K562 (cell line): ENCODE measurements around the gene CRYBA4. TPM values are rescaled to one million over a fixed set of nuclear protein-coding genes. Genes with fewer than 3 reads are reported as not detected.

Source experiments
- BCOR ChIP-seq: fragments of 450-650 bp; IDR thresholded peaks from 2 replicates; pipeline ENCODE4 v1.6.1; 2016
- CBX5 ChIP-seq: IDR thresholded peaks from 2 replicates; pipeline ENCODE4 v1.6.1; 2014; ENCODE audit warnings: low read depth, borderline replicate concordance
- NCOA4 ChIP-seq: fragments of 450-650 bp; IDR thresholded peaks from 2 replicates; pipeline ENCODE4 v1.6.1; 2018; ENCODE audit warnings: mild to moderate bottlenecking; ENCODE audit not compliant: partially characterized antibody
- SAFB ChIP-seq: fragments of 200-400 bp; formaldehyde crosslinking; IDR thresholded peaks from 2 replicates; pipeline ENCODE4 v1.6.1; 2017; ENCODE audit warnings: low read depth, low read length, borderline replicate concordance
- XRCC5 ChIP-seq: fragments of 200-400 bp; formaldehyde crosslinking; IDR thresholded peaks from 2 replicates; pipeline ENCODE4 v1.6.1; 2017; ENCODE audit warnings: low read depth, mild to moderate bottlenecking, low read length
- polyA plus RNA-seq, 8 experiments: library from polyadenylated mRNA; depleted of rRNA in 4 of 8; stranded (reverse) in 5 of 8; unstranded in 3 of 8; fragments of >200 nt; fragmentation: Nextera tagmentation in 2 of 8; fragmentation: Illumina TruSeq in 1 of 8; extraction: Ambion mirVana in 2 of 8; extraction: Trizol in 1 of 8; gene quantifications; 2 replicates each; pipeline versions ENCODE4 v1.2.1 to v1.2.3, GENCODE V29; 2011 to 2014; ENCODE audit warnings: inconsistent platforms in 1 of 8, missing spikeins in 1 of 8
- total RNA-seq, 7 experiments: library from RNA; depleted of rRNA in 6 of 7; stranded (reverse); fragments of >200 nt in 6 of 7; fragmentation: Illumina TruSeq in 2 of 7; extraction: Trizol in 2 of 7; gene quantifications; 2 replicates each; pipeline versions ENCODE4 v1.2.1 to v1.2.3, GENCODE V29; 2011 to 2021; ENCODE audit warnings: low replicate concordance in 1 of 7
- TF ChIP-seq, protein P1 (sequence below): sonication (generic); formaldehyde crosslinking; IDR thresholded peaks from 2 replicates; pipeline ENCODE4 v1.8.1; 2023; ENCODE audit warnings: mild to moderate bottlenecking, missing genetic modification reagents
- TF ChIP-seq, protein P2 (sequence below): fragments of 450-650 bp; IDR thresholded peaks from 2 replicates; pipeline ENCODE4 v1.6.1; 2017; ENCODE audit warnings: antibody characterized with exemption
- TF ChIP-seq, protein P3 (sequence below): fragments of 250-450 bp; sonication (Bioruptor Pico); IDR thresholded peaks from 2 replicates; pipeline ENCODE4 v1.4.0; 2020
- TF ChIP-seq, protein P4 (sequence below): sonication (generic); formaldehyde crosslinking; IDR thresholded peaks from 2 replicates; pipeline ENCODE4 v1.8.0; 2022; ENCODE audit warnings: mild to moderate bottlenecking, missing genetic modification reagents
- TF ChIP-seq, protein P5 (sequence below): fragments of 450-650 bp; IDR thresholded peaks from 2 replicates; pipeline ENCODE4 v1.6.1; 2017; ENCODE audit warnings: antibody characterized with exemption, mild to moderate bottlenecking

The CRYBA4 gene
- total and polyA plus RNA-seq, 9 of the 15 experiments (the other 6 are each of a cell fraction or from before 2014, with no cell fraction given): 0.59 to 3.3 (median 1.6) TPM

DNA sequence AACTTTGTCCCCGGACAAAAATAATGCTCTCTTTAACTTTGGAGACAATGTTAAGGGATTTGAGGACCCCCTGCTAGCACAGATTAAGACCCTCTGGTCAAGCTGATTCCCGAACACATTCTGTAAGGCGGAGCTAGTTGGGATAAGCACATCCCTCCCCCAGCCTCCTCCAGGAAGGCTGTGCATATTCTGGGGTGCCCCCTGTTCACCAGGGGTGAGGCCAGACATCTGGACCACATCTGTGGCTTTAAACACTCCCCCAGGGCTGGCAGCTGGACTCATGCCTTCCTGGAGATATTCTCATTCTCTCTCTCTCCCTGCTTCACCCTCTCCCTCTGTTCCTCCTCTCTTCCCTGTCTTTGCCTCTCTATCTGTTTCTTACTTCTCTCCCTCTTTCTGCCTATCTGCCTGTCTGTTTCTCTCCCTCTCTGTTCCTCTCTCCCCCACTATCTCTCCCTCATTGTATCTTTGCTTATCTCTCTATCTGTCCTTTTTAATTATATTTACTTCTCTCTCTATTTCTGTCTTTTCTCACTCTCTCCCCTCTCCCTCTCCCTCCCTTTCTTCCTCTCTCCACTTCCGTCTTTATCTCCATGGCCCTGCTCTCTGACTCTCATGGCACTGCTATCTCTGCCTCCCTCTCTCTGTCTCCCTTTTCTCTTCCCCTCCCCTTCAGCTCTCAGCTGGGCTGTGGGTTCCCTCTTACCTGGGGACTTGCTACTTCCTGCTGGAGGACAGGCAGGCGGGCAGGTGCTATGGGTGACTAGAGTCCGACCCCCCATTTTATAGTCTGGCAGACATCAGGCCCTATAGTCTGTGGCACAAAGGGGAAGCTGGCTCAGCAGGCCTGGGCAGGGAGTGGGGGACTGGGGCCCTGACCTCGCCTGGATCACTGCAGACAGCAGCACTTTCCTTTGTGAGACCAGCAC lies 4.2 kb upstream of the CRYBA4 start, which contains the start of gene CRYBB1 (continued):
- TF ChIP-seq, protein P1, sequence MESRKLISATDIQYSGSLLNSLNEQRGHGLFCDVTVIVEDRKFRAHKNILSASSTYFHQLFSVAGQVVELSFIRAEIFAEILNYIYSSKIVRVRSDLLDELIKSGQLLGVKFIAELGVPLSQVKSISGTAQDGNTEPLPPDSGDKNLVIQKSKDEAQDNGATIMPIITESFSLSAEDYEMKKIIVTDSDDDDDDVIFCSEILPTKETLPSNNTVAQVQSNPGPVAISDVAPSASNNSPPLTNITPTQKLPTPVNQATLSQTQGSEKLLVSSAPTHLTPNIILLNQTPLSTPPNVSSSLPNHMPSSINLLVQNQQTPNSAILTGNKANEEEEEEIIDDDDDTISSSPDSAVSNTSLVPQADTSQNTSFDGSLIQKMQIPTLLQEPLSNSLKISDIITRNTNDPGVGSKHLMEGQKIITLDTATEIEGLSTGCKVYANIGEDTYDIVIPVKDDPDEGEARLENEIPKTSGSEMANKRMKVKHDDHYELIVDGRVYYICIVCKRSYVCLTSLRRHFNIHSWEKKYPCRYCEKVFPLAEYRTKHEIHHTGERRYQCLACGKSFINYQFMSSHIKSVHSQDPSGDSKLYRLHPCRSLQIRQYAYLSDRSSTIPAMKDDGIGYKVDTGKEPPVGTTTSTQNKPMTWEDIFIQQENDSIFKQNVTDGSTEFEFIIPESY (CRISPR knock-in tag): no peak
- TF ChIP-seq, protein P2, sequence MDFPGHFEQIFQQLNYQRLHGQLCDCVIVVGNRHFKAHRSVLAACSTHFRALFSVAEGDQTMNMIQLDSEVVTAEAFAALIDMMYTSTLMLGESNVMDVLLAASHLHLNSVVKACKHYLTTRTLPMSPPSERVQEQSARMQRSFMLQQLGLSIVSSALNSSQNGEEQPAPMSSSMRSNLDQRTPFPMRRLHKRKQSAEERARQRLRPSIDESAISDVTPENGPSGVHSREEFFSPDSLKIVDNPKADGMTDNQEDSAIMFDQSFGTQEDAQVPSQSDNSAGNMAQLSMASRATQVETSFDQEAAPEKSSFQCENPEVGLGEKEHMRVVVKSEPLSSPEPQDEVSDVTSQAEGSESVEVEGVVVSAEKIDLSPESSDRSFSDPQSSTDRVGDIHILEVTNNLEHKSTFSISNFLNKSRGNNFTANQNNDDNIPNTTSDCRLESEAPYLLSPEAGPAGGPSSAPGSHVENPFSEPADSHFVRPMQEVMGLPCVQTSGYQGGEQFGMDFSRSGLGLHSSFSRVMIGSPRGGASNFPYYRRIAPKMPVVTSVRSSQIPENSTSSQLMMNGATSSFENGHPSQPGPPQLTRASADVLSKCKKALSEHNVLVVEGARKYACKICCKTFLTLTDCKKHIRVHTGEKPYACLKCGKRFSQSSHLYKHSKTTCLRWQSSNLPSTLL: peak; percentile 52; the same call in 1 of the 2 replicates
- TF ChIP-seq NCOA4 (peak; percentile 69), SAFB (no peak), XRCC5 (no peak), BCOR (peak; percentile 59), CBX5 (no peak)
- TF ChIP-seq, protein P3, sequence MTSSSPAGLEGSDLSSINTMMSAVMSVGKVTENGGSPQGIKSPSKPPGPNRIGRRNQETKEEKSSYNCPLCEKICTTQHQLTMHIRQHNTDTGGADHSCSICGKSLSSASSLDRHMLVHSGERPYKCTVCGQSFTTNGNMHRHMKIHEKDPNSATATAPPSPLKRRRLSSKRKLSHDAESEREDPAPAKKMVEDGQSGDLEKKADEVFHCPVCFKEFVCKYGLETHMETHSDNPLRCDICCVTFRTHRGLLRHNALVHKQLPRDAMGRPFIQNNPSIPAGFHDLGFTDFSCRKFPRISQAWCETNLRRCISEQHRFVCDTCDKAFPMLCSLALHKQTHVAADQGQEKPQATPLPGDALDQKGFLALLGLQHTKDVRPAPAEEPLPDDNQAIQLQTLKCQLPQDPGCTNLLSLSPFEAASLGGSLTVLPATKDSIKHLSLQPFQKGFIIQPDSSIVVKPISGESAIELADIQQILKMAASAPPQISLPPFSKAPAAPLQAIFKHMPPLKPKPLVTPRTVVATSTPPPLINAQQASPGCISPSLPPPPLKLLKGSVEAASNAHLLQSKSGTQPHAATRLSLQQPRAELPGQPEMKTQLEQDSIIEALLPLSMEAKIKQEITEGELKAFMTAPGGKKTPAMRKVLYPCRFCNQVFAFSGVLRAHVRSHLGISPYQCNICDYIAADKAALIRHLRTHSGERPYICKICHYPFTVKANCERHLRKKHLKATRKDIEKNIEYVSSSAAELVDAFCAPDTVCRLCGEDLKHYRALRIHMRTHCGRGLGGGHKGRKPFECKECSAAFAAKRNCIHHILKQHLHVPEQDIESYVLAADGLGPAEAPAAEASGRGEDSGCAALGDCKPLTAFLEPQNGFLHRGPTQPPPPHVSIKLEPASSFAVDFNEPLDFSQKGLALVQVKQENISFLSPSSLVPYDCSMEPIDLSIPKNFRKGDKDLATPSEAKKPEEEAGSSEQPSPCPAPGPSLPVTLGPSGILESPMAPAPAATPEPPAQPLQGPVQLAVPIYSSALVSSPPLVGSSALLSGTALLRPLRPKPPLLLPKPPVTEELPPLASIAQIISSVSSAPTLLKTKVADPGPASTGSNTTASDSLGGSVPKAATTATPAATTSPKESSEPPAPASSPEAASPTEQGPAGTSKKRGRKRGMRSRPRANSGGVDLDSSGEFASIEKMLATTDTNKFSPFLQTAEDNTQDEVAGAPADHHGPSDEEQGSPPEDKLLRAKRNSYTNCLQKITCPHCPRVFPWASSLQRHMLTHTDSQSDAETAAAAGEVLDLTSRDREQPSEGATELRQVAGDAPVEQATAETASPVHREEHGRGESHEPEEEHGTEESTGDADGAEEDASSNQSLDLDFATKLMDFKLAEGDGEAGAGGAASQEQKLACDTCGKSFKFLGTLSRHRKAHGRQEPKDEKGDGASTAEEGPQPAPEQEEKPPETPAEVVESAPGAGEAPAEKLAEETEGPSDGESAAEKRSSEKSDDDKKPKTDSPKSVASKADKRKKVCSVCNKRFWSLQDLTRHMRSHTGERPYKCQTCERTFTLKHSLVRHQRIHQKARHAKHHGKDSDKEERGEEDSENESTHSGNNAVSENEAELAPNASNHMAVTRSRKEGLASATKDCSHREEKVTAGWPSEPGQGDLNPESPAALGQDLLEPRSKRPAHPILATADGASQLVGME (CRISPR knock-in tag): no peak
- TF ChIP-seq, protein P4, sequence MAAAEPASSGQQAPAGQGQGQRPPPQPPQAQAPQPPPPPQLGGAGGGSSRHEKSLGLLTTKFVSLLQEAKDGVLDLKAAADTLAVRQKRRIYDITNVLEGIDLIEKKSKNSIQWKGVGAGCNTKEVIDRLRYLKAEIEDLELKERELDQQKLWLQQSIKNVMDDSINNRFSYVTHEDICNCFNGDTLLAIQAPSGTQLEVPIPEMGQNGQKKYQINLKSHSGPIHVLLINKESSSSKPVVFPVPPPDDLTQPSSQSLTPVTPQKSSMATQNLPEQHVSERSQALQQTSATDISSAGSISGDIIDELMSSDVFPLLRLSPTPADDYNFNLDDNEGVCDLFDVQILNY (CRISPR knock-in tag): no peak
- TF ChIP-seq, protein P5, sequence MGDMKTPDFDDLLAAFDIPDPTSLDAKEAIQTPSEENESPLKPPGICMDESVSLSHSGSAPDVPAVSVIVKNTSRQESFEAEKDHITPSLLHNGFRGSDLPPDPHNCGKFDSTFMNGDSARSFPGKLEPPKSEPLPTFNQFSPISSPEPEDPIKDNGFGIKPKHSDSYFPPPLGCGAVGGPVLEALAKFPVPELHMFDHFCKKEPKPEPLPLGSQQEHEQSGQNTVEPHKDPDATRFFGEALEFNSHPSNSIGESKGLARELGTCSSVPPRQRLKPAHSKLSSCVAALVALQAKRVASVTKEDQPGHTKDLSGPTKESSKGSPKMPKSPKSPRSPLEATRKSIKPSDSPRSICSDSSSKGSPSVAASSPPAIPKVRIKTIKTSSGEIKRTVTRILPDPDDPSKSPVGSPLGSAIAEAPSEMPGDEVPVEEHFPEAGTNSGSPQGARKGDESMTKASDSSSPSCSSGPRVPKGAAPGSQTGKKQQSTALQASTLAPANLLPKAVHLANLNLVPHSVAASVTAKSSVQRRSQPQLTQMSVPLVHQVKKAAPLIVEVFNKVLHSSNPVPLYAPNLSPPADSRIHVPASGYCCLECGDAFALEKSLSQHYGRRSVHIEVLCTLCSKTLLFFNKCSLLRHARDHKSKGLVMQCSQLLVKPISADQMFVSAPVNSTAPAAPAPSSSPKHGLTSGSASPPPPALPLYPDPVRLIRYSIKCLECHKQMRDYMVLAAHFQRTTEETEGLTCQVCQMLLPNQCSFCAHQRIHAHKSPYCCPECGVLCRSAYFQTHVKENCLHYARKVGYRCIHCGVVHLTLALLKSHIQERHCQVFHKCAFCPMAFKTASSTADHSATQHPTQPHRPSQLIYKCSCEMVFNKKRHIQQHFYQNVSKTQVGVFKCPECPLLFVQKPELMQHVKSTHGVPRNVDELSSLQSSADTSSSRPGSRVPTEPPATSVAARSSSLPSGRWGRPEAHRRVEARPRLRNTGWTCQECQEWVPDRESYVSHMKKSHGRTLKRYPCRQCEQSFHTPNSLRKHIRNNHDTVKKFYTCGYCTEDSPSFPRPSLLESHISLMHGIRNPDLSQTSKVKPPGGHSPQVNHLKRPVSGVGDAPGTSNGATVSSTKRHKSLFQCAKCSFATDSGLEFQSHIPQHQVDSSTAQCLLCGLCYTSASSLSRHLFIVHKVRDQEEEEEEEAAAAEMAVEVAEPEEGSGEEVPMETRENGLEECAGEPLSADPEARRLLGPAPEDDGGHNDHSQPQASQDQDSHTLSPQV: peak; percentile 54; the same call in 1 of the 2 replicates
